Activated naive CD4-positive, alpha-beta T cell treated with anti-CD3 and anti-CD28 coated beads, Interleukin-2, amount 50 U/mL, for 72 hours (primary cell): ENCODE results near the gene DNAH8. TPM values are rescaled to one million over a fixed set of nuclear protein-coding genes. Genes with fewer than 3 reads are reported as not detected.
"Not testable (repeated sequence)": the region's sequence is repeated elsewhere in the genome, so short reads cannot be mapped to it uniquely, and the experiment has no call there.

ENCODE experiments used
- ATAC-seq, 2 donors: fragments of 150-1000 bp; cut with Tn5 transposase; 2 replicates each; pipeline ENCODE4 v1.10.0; 2021; ENCODE audit warnings: mild to moderate bottlenecking in 2 of 2, moderate library complexity in 2 of 2
- DNase-seq, 2 donors: peaks; one replicate each; pipeline ENCODE4 v3.0.0; 2021 to 2022; ENCODE audit warnings: low spot score in 2 of 2
- H3K27ac Mint-ChIP-seq, 2 donors: one replicate each; pipeline ENCODE4 v1.8.0; 2022; ENCODE audit warnings: mild to moderate bottlenecking in 2 of 2, mixed read lengths in 2 of 2
- H3K36me3 Mint-ChIP-seq, 2 donors: one replicate each; pipeline ENCODE4 v1.8.0; 2022; ENCODE audit warnings: mixed read lengths in 2 of 2
- H3K9me3 Mint-ChIP-seq, 2 donors: one replicate each; pipeline ENCODE4 v1.8.0; 2022; ENCODE audit warnings: mixed read lengths in 2 of 2
- total RNA-seq, 2 donors: library from RNA; stranded (reverse); gene quantifications; one replicate each; pipeline ENCODE4 v1.2.3, GENCODE V29; 2022

DNAH8 gene
- total RNA-seq, 2 donors from 2014 or later: 1.1 TPM; not detected in 1

GRCh38 chr6:38762848-38763247, 47.7 kb downstream of the DNAH8 start:
- ATAC-seq (no peak), DNase-seq (no peak)
- Mint-ChIP-seq H3K27ac (no peak overlapping the region), H3K9me3 (peaks cover 0 to 15% of the 10 kb centered on the region in 2 donors), H3K36me3 (peaks cover 4 to 20% of the 10 kb centered on the region in 2 donors)

- Mint-ChIP-seq H3K9me3 (peaks cover 3 to 4% of the 10 kb centered on the region in 2 donors), H3K27ac (peak overlapping the region in 1 of 2 donors; percentile 95), H3K36me3 (peaks cover 10 to 20% of the 10 kb centered on the region in 2 donors)
- DNase-seq (no peak), ATAC-seq (peak in 1 of 2 donors; percentile 83)
Measured at GRCh38 chr6:38767560-38767959, 52.4 kb downstream of the DNAH8 start.

- DNase-seq (peak in 1 of 2 donors; percentile 41), ATAC-seq (peak in 1 of 2 donors; percentile 52)
- peak overlapping the region in 1 of 2 donors; percentile 2 for H3K27ac Mint-ChIP-seq
- peaks cover 6% of the 10 kb centered on the region in 2 donors for H3K36me3 Mint-ChIP-seq
- H3K9me3 Mint-ChIP-seq: peaks cover 0 to 3% of the 10 kb centered on the region in 2 donors
Measured at GRCh38 chr6:38773338-38773737, 58.2 kb downstream of the DNAH8 start.

GRCh38 chr6:38774929-38775707, 60.0 kb downstream of the DNAH8 start:
- H3K36me3 Mint-ChIP-seq: no peaks in the 10 kb centered on the region
- DNase-seq: no peak
- ATAC-seq: peak in 1 of 2 donors; percentile 50
- H3K27ac Mint-ChIP-seq: no peak overlapping the region
- no peaks in the 10 kb centered on the region for H3K9me3 Mint-ChIP-seq

GRCh38 chr6:38775870-38776269, 60.8 kb downstream of the DNAH8 start:
- DNase-seq (no peak), ATAC-seq (no peak)
- no peaks in the 10 kb centered on the region for H3K9me3 Mint-ChIP-seq
- no peaks in the 10 kb centered on the region for H3K36me3 Mint-ChIP-seq
- no peak overlapping the region for H3K27ac Mint-ChIP-seq

GRCh38 chr6:38776515-38776914, 61.4 kb downstream of the DNAH8 start:
- Mint-ChIP-seq H3K9me3 (no peaks in the 10 kb centered on the region), H3K27ac (no peak overlapping the region), H3K36me3 (no peaks in the 10 kb centered on the region)
- ATAC-seq (peak in 1 of 2 donors; percentile 78), DNase-seq (no peak)

- Mint-ChIP-seq H3K27ac (no peak overlapping the region), H3K36me3 (no peaks in the 10 kb centered on the region), H3K9me3 (no peaks in the 10 kb centered on the region)
- DNase-seq (no peak), ATAC-seq (no peak)
Measured at GRCh38 chr6:38779310-38780062, 64.4 kb downstream of the DNAH8 start.

GRCh38 chr6:38782616-38783015, 67.5 kb downstream of the DNAH8 start:
- DNase-seq (no peak), ATAC-seq (no peak)
- Mint-ChIP-seq H3K36me3 (no peaks in the 10 kb centered on the region), H3K27ac (no peak overlapping the region), H3K9me3 (no peaks in the 10 kb centered on the region)

GRCh38 chr6:38783443-38784228, 68.5 kb downstream of the DNAH8 start:
- no peaks in the 10 kb centered on the region for H3K36me3 Mint-ChIP-seq
- ATAC-seq: no peak

GRCh38 chr6:38784506-38785235, 69.6 kb downstream of the DNAH8 start:
- Mint-ChIP-seq H3K27ac (no peak overlapping the region), H3K9me3 (no peaks in the 10 kb centered on the region), H3K36me3 (no peaks in the 10 kb centered on the region)
- no peak for ATAC-seq
- DNase-seq: no peak

More at GRCh38 chr6:38783443-38784228, 68.5 kb downstream of the DNAH8 start:
- no peaks in the 10 kb centered on the region for H3K9me3 Mint-ChIP-seq
- DNase-seq: no peak
- no peak overlapping the region for H3K27ac Mint-ChIP-seq

GRCh38 chr6:38786486-38786885, 71.4 kb downstream of the DNAH8 start:
- H3K9me3 Mint-ChIP-seq: no peaks in the 10 kb centered on the region
- ATAC-seq: no peak
- DNase-seq: no peak
- H3K36me3 Mint-ChIP-seq: no peaks in the 10 kb centered on the region
- H3K27ac Mint-ChIP-seq: no peak overlapping the region

- Mint-ChIP-seq H3K9me3 (no peaks in the 10 kb centered on the region), H3K27ac (no peak overlapping the region), H3K36me3 (no peaks in the 10 kb centered on the region)
- ATAC-seq (no peak), DNase-seq (no peak)
Measured at GRCh38 chr6:38789256-38789655, 74.1 kb downstream of the DNAH8 start.

- ATAC-seq: no peak
- Mint-ChIP-seq H3K36me3 (no peaks in the 10 kb centered on the region), H3K27ac (no peak overlapping the region), H3K9me3 (no peaks in the 10 kb centered on the region)
- no peak for DNase-seq
Measured at GRCh38 chr6:38792356-38792755, 77.2 kb downstream of the DNAH8 start.

GRCh38 chr6:38794682-38795081, 79.6 kb downstream of the DNAH8 start:
- ATAC-seq (no peak), DNase-seq (no peak)
- H3K9me3 Mint-ChIP-seq: no peaks in the 10 kb centered on the region
- H3K36me3 Mint-ChIP-seq: no peaks in the 10 kb centered on the region
- H3K27ac Mint-ChIP-seq: no peak overlapping the region

- Mint-ChIP-seq H3K9me3 (no peaks in the 10 kb centered on the region), H3K36me3 (no peaks in the 10 kb centered on the region), H3K27ac (no peak overlapping the region)
- DNase-seq (no peak), ATAC-seq (no peak)
Measured at GRCh38 chr6:38796006-38796405, 80.9 kb downstream of the DNAH8 start.

GRCh38 chr6:38796437-38796836, 81.3 kb downstream of the DNAH8 start:
- ATAC-seq, DNase-seq, H3K27ac Mint-ChIP-seq, H3K36me3 Mint-ChIP-seq, H3K9me3 Mint-ChIP-seq: not testable (repeated sequence)
